AG08396 (cell line): ENCODE results near the gene NUPR1.
"Not testable (repeated sequence)": the region's sequence is repeated elsewhere in the genome, so short reads cannot be mapped to it uniquely, and the experiment has no call there.

ENCODE experiments used
- DNase-seq: peaks from one replicate; pipeline ENCODE4 v3.0.0; 2012; ENCODE audit warnings: low spot score, mixed read lengths

NUPR1 gene

GRCh38 chr16:28498666-28499381, 40.0 kb downstream of the NUPR1 start:
- DNase-seq, result no peak

GRCh38 chr16:28497861-28498599, 40.7 kb downstream of the NUPR1 start:
- DNase-seq, result no peak

- no peak for DNase-seq
Measured at GRCh38 chr16:28497386-28497785, 41.4 kb downstream of the NUPR1 start.

GRCh38 chr16:28496844-28497243, 41.9 kb downstream of the NUPR1 start:
- no peak for DNase-seq

GRCh38 chr16:28495795-28496749, 42.7 kb downstream of the NUPR1 start:
- no peak for DNase-seq

- no peak for DNase-seq
Measured at GRCh38 chr16:28495098-28495793, 43.5 kb downstream of the NUPR1 start.

GRCh38 chr16:28494121-28494851, 44.5 kb downstream of the NUPR1 start, which contains the start of gene APOBR:
Gene APOBR, plus strand, starts transcription at chr16:28494643. Its CDS starts 39 bp downstream, at chr16:28494682.
- no peak for DNase-seq

- DNase-seq, result no peak
Measured at GRCh38 chr16:28492511-28492910, 46.3 kb downstream of the NUPR1 start.

- peak; percentile 93 for DNase-seq
Measured at GRCh38 chr16:28491970-28492474, 46.8 kb downstream of the NUPR1 start, which contains the start of gene CLN3. Gene CLN3, minus strand, starts transcription at chr16:28492074. Its CDS starts 315 bp downstream, at chr16:28491759.

- DNase-seq, result no peak
Measured at GRCh38 chr16:28491230-28491969, 47.4 kb downstream of the NUPR1 start.

GRCh38 chr16:28486266-28486665, 52.5 kb downstream of the NUPR1 start:
- no peak for DNase-seq

- not testable (repeated sequence) for DNase-seq
Measured at GRCh38 chr16:28483361-28483760, 55.4 kb downstream of the NUPR1 start.
